ENCODE results near the gene RPN2. TPM values are rescaled to one million over a fixed set of nuclear protein-coding genes. Genes with fewer than 3 reads are reported as not detected.
"Not testable (repeated sequence)": the region's sequence is repeated elsewhere in the genome, so short reads cannot be mapped to it uniquely, and the experiment has no call there.

Gene RPN2
- total and polyA plus RNA-seq, 10 donors, result 45.7 to 161 (median 129) TPM

GRCh38 chr20:37142708-37143107 lies 36.4 kb upstream of the RPN2 start:
- no peak for DNase-seq
- intact Hi-C loops (cut with DNase I; ENCODE audit: low total_unique reads), result no loop called here
- no peaks in the 10 kb centered on the region for H3K9me3 ChIP-seq
- no peak for TF ChIP-seq POLR2A (IDR thresholded peaks at IDR 0.05)
- TF ChIP-seq CTCF (IDR thresholded peaks at IDR 0.05 in 8 of 11, conservative IDR thresholded peaks at IDR 0.05 in 3 of 11), result no peak
- no peak for TF ChIP-seq POLR2AphosphoS5 (IDR thresholded peaks at IDR 0.05)
- no peak overlapping the region for H3K4me3 ChIP-seq
- 89 to 96% (median 93%) methylated on average over 3 of the region's 3 CpGs for WGBS, 5 donors
- no peak overlapping the region for H3K27ac ChIP-seq
- peaks cover 0 to 4% (median 0%) of the 10 kb centered on the region in 6 donors for H3K36me3 ChIP-seq
- H3K27me3 ChIP-seq (replicated peaks in 1 of 7), result no peaks in the 10 kb centered on the region
- no peaks in the 10 kb centered on the region for H3K4me1 ChIP-seq

GRCh38 chr20:37144856-37145404 lies 34.2 kb upstream of the RPN2 start:
- H3K27me3 ChIP-seq (replicated peaks in 1 of 7), result no peaks in the 10 kb centered on the region
- intact Hi-C loops (cut with DNase I; ENCODE audit: low total_unique reads), result no loop called here
- H3K9me3 ChIP-seq, result no peaks in the 10 kb centered on the region
- no peak for TF ChIP-seq CTCF (IDR thresholded peaks at IDR 0.05 in 8 of 11, conservative IDR thresholded peaks at IDR 0.05 in 3 of 11)
- TF ChIP-seq POLR2A (IDR thresholded peaks at IDR 0.05), result no peak
- no peak for TF ChIP-seq POLR2AphosphoS5 (IDR thresholded peaks at IDR 0.05)
- peaks cover 0 to 4% (median 0%) of the 10 kb centered on the region in 6 donors for H3K36me3 ChIP-seq
- no peak overlapping the region for H3K4me3 ChIP-seq
- no peak for DNase-seq
- H3K4me1 ChIP-seq, result no peaks in the 10 kb centered on the region
- H3K27ac ChIP-seq, result no peak overlapping the region
- WGBS, 5 donors, result 74 to 88% (median 82%) methylated on average over 8 of the region's 8 CpGs

- 84 to 92% (median 91%) methylated on average over 6 of the region's 6 CpGs for WGBS, 5 donors
- no peaks in the 10 kb centered on the region for H3K36me3 ChIP-seq
- no peak for DNase-seq
- no peak for TF ChIP-seq POLR2AphosphoS5 (IDR thresholded peaks at IDR 0.05)
- intact Hi-C loops (cut with DNase I; ENCODE audit: low total_unique reads), result no loop called here
- H3K9me3 ChIP-seq, result no peaks in the 10 kb centered on the region
- no peak overlapping the region for H3K4me3 ChIP-seq
- no peaks in the 10 kb centered on the region for H3K4me1 ChIP-seq
- H3K27ac ChIP-seq, result no peak overlapping the region
- no peaks in the 10 kb centered on the region for H3K27me3 ChIP-seq (replicated peaks in 1 of 7)
Measured at GRCh38 chr20:37147250-37147649, 31.9 kb upstream of the RPN2 start.

- H3K4me3 ChIP-seq; intact Hi-C loops (cut with DNase I; ENCODE audit: low total_unique reads); H3K36me3 ChIP-seq; H3K27ac ChIP-seq; H3K27me3 ChIP-seq (replicated peaks in 1 of 7); H3K4me1 ChIP-seq; DNase-seq; H3K9me3 ChIP-seq: not testable (repeated sequence)
- WGBS, 5 donors, result 95 to 100% (median 97%) methylated on average over 6 to 33 of the region's 33 CpGs
Measured at GRCh38 chr20:37150864-37151263, 28.3 kb upstream of the RPN2 start.

GRCh38 chr20:37151529-37151928 lies 27.6 kb upstream of the RPN2 start:
- no peak overlapping the region for H3K4me3 ChIP-seq
- H3K27me3 ChIP-seq (replicated peaks in 1 of 7), result no peaks in the 10 kb centered on the region
- no peak overlapping the region for H3K27ac ChIP-seq
- intact Hi-C loops (cut with DNase I; ENCODE audit: low total_unique reads), result no loop called here
- H3K4me1 ChIP-seq, result no peaks in the 10 kb centered on the region
- TF ChIP-seq CTCF (IDR thresholded peaks at IDR 0.05 in 8 of 11, conservative IDR thresholded peaks at IDR 0.05 in 3 of 11) (no peak), POLR2A (IDR thresholded peaks at IDR 0.05) (no peak), POLR2AphosphoS5 (IDR thresholded peaks at IDR 0.05) (no peak)
- no peak for DNase-seq
- 86 to 90% (median 87%) methylated on average over 2 to 4 of the region's 4 CpGs for WGBS, 5 donors
- H3K9me3 ChIP-seq, result no peaks in the 10 kb centered on the region
- no peaks in the 10 kb centered on the region for H3K36me3 ChIP-seq
